Stimulated activated CD4-positive, alpha-beta T cell treated with anti-CD3 and anti-CD28 coated beads, TNF-alpha, amount 100 ng/mL, for 4 hours (primary cell): ENCODE data around the gene IL26.

Source experiments
- DNase-seq, 3 experiments: peaks; one replicate each; pipeline ENCODE4 v3.0.0-alpha.2; 2020; ENCODE audit warnings: low read depth in 3 of 3

The IL26 gene, protein sequence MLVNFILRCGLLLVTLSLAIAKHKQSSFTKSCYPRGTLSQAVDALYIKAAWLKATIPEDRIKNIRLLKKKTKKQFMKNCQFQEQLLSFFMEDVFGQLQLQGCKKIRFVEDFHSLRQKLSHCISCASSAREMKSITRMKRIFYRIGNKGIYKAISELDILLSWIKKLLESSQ

DNA sequence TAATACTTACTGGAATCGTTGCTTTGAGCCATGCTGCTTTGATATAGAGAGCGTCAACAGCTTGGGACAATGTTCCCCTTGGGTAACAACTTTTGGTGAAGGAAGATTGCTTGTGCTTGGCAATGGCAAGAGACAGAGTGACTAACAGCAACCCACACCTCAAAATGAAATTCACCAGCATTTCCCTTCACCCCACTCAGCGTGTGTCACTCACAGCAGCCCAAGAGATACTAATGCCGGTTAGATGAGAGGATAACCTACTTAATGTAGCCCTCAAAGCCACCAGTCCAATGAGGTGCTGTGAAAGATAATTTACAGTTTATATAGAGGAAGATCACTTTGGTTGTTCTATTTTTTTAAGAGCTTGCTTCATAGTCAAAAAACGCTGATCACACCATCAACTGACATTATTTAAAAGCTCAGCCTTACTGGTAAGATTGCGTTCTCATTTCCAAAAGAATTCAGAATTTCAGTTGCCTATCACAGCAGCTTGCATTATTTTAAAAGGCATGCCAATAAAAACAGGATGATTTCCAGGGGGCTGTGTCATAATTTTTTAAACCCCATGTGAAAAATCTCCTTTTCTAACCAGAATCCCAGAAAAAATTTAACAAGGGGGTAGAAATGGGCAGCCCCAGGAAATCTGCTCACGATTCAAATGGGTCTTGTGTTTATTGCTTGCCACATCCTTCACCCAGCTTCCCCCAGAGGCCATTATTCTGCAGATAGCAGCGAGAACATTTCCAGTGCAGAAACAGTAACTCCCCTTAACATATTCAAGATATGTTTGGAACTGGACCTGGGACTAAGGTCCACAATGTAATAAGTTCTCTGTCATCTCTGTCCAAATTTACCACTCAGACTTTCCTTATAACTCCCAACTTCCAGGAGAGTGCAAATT, at the start of gene IL26:
TSS of gene IL26 (minus strand) at position 235 of the 901 bp plus-strand sequence. CDS start at position 181, 54 bp downstream.
- DNase-seq = no peak

DNA sequence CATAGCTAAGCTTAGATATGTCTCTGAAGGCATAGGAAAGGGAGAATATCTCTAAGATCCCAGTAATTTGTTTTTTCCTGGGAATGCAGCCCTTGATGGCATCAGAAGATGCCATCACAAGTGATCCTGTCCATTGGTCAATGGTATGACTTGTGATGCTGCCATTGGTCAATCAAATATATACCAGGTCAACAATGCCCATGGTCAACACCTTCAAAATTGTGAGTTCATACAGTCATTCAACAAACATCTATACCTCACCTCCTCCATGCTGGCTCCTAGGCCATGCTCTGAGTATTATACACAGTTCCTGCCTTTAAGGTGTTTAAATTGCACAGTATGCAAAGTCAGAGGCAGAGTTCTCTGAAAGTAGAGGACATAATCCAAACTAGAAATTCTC, 47.1 kb upstream of the IL26 start:
- no peak for DNase-seq

GRCh38 chr12:68271346-68271745, 45.7 kb upstream of the IL26 start:
- DNase-seq = no peak

DNA sequence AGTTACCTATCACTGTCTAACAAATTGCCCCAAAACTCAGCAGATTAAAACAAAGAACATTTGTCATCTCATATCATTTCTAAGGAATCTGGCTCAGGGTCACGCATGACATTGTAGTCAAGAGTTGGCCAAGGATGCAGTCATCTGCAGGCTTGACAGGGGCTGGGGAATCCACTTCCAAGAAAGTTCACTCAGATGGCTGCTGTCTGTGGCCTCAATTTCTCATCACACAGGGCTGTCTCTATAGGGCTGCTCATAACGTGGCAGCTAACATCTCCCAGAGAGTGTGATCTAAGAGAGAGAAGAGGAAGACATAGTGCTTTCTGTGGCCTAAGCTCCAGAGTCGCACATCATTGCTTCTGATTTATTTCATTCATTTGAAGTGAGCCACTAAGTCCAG, 44.7 kb upstream of the IL26 start:
- no peak for DNase-seq

DNA sequence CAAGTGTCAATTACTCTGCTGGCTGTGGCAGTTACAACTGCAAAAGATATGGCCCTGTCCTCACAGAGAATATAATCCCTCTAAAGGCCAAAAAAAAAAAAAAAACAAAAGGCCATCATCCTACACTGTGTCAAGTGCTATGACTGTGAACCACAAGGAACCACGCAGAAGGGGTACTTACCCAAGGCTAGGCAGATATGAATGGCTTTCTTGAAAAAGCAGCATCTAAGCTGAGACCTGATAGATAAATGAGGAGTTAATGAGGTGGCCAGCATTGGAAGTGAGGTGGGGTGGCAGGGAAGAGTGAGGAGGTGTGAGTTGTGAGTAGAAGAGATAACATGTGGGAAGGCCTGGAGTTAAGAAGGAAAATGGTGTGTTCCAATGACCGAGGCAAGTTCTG, 44.2 kb upstream of the IL26 start:
- DNase-seq = no peak

DNA sequence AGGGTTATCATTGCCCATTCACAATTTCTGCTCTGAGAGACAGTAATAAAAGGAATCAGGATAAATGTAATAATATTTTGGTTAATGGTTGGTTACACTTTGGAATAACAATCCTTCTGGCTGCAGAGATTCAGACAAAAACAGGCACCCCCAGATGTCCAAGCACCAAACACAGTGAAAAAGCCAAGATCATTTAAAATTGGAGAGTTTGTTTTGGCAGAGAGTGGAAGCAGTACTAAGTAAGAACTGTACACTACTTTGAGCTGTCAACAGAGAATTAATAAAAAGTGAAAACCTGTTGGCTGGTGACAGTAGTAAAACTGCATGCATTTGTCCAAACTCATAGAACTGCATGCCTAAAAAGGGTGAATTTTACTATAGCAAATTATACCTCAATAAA, 43.4 kb upstream of the IL26 start:
- no peak for DNase-seq

DNA sequence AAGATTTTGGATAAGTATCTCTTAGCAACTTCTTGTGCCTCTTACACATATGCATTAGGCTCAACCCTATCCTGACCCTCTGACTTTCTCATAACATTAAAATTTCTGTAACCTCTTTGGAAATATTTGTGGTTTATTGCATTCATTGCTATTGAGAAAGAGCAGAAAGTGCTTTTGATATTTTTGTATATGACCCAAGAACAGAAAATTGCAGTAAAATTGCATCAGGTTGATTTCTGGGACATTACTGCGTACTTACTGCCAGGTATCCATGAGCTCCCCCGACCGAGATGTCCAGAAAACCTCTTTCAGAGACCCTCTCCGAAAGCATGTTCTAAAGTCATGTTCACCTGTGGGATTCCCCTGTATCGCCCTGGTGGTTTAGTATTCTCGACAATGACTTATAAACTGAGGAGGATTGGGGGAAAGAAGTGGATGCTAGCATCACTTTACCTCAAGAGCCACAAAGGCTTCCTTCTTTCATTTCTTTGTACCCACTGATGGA, 42.3 kb upstream of the IL26 start:
- no peak for DNase-seq

GRCh38 chr12:68264857-68265256, 39.2 kb upstream of the IL26 start:
- no peak for DNase-seq

GRCh38 chr12:68264158-68264855, 38.7 kb upstream of the IL26 start:
- no peak for DNase-seq

- DNase-seq = no peak
These were observed 37.8 kb upstream of the IL26 start for GRCh38 chr12:68263366-68263765.

DNA sequence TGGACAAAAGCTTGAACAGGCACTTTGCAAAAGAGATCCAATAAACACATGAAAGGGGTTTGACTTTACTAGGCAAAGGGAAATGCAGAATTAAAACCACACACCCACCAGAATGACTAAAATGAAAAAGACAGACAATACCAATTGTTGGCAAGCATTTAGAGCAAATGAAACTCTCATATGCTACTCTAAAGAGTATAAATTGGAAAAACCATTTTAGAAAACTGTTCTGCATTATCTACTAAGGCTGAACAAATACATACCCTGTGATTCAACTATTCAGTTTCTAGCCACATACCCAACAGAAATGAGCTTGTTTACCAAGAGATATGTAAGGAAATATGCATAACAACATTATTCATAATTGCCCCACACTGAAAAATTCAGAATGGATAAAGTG, 36.3 kb upstream of the IL26 start:
- no peak for DNase-seq

DNA sequence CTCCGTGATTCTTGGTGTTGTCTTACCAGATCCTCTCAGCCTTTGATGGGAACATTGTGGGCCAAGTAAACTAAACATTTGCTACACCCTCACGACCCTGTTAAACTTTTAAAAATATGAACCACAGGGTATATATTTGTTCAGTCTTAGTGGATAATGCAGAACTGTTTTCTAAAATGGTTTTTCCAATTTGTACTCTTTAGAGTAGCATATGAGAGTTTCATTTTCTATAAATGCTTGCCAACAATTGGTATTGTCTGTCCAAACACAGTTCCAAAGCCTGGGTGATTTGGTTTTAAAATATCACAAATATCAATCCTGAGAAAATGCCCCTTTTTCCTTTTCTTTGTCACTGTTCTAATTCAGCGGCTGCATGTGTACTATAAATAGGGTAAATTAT, 34.5 kb upstream of the IL26 start:
- no peak for DNase-seq

DNA sequence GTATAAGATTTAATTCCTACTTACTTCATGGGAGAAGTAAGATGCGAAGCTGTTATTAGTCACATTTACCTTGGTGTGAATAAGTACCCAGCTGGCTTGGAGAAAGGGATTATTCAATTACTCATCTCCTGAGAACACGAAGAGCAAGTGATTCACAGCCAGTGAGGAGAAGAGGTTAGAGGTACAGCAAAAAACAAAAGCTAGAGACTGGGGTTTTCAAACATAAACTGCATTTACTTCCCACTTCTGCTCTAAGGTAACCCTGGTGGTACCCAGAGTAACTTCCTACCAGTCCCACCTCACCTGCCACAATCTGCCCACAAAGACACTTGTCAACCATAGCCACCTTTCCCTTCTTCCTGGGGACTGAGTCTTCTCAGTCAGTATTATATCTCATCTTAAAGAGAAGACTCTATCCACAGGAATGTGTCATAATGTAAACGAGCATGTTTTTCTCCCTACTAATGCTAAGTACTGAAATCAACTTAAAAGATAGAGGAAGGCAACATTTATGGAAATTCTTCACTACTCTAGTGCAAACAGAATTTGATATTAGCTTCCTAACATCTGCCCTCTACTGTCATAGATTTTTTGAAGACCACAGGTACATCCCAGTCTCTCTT, 33.8 kb upstream of the IL26 start:
- DNase-seq = no peak

GRCh38 chr12:68253504-68253903, 27.9 kb upstream of the IL26 start, which contains the start of gene IL22:
Gene IL22 (minus strand): TSS chr12:68253604. CDS start chr12:68253448, 156 bp downstream.
- no peak for DNase-seq

DNA sequence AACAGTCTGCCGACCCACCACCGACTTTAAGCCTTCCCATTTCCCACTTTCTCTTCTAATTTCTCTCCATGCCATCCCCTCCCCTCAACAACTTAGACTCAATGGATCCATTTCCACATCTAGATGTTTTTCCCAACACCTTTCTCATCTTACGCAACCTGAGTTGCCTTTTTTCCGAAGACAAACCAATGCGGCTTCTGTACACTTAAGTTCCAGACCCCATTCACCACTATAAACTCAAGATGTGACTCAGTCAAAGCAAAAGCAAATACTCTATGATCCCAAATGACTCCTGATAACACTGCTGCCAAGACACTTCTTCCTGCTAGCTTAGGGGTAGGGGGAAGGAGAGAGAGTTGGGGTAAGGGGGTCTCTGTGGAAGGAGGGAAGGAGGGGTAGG, 26.5 kb upstream of the IL26 start:
- no peak for DNase-seq

DNA sequence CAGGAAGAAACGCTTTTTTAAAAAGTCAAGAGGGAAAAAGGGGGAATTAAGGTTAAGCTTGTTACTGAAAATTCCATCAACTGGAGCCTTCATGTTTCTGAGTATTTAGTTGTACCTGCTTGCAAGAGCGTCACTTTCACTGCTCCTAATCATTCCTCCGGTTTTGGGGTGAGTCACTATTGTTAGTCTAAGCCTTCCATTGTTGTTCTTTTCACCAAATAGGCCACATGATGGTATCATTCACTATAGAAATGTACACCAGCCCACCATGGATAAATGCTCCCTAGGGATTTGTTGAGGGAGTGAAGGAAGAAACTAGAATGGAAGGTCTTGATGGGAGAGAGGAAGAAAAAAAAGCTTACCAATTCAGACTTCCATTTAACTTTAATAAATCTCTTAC, 24.8 kb upstream of the IL26 start:
- DNase-seq = no peak

DNA sequence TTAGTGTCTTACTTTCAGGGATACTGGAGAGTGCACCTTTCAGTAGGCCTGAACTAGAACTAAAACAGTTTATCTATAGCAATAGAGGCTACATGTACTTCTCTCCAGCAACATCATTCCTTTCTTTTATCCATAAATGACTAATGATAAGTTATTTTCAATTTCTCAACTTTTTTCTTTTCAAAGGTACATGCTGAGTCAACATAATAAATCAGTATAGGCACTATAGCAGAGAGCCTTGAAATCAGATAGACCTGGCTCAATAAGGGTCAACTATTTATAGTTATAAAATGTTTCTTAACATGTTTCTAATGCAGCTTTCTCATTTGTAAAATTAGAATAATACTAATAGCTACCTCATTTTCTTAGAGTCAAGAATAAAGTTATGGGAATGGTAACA, 22.2 kb upstream of the IL26 start:
- no peak for DNase-seq

- DNase-seq = no peak
These were observed 20.7 kb upstream of the IL26 start for GRCh38 chr12:68246350-68246749.

GRCh38 chr12:68245180-68246021, 19.8 kb upstream of the IL26 start:
- no peak for DNase-seq

- DNase-seq = no peak
These were observed 17.2 kb upstream of the IL26 start for GRCh38 chr12:68242777-68243176.

- peak in 2 of 3 experiments; percentile 18 to 25 for DNase-seq
These were observed 15.4 kb upstream of the IL26 start for GRCh38 chr12:68240975-68241374.
